H1 (cell line): ENCODE results near the gene MUC5B. TPM values are rescaled to one million over a fixed set of nuclear protein-coding genes. Genes with fewer than 3 reads are reported as not detected.

Experiments
- CTCF ChIA-PET: fragments of 300-600 bp; sonication (Branson Sonifier 250); formaldehyde crosslinking; loops from one replicate; lab custom pipeline; 2021; ENCODE audit not compliant: partially characterized antibody; lab: Charles Lee
- POLR2A ChIA-PET: fragments of 300-600 bp; sonication (Branson Sonifier 250); formaldehyde crosslinking; loops from one replicate; lab custom pipeline; 2021; ENCODE audit warnings: inconsistent platforms; ENCODE audit not compliant: partially characterized antibody; lab: Charles Lee
- DNase-seq, 2 experiments: peaks; one replicate each; pipeline versions ENCODE4 v3.0.0 to v3.0.0-alpha.2; 2010 to 2022; ENCODE audit warnings: low spot score in 2 of 2, low read depth in 1 of 2, mixed read lengths in 1 of 2
- FAIRE-seq: peaks from 2 replicates; lab custom pipeline; 2011; peaks lifted over from hg19 to GRCh38; lab: Jason Lieb, UNC
- H2AFZ ChIP-seq: 2 replicates; pipeline ENCODE4 v1.8.1; 2012; ENCODE audit warnings: low read length, inconsistent platforms
- H2AK5ac ChIP-seq: 2 replicates; pipeline ENCODE4 v1.6.1; 2013; ENCODE audit warnings: low read depth, low read length
- H2BK120ac ChIP-seq: replicated peaks from 2 replicates; pipeline ENCODE3; 2013; ENCODE audit warnings: low read depth, low read length, inconsistent platforms
- H2BK12ac ChIP-seq: 2 replicates; pipeline ENCODE4 v1.6.1; 2013; ENCODE audit warnings: low read depth, low read length
- H2BK15ac ChIP-seq: 2 replicates; pipeline ENCODE4 v1.6.1; 2013; ENCODE audit warnings: low read length
- H2BK20ac ChIP-seq: 2 replicates; pipeline ENCODE4 v1.6.1; 2013; ENCODE audit warnings: low read length
- H2BK5ac ChIP-seq: 2 replicates; pipeline ENCODE4 v1.6.1; 2013; ENCODE audit warnings: low read depth, low read length
- H3K14ac ChIP-seq: 2 replicates; pipeline ENCODE4 v1.6.1; 2013; ENCODE audit warnings: inconsistent platforms; ENCODE audit not compliant: insufficient read length
- H3K18ac ChIP-seq: 2 replicates; pipeline ENCODE4 v1.6.1; 2013; ENCODE audit warnings: low read length; ENCODE audit errors: extremely low read depth
- H3K23ac ChIP-seq: 2 replicates; pipeline ENCODE4 v1.6.1; 2013; ENCODE audit warnings: inconsistent platforms; ENCODE audit not compliant: insufficient read length
- H3K23me2 ChIP-seq: 2 replicates; pipeline ENCODE4 v1.6.1; 2013; ENCODE audit warnings: low read depth, low read length
- H3K27ac ChIP-seq: 2 replicates; pipeline ENCODE4 v1.6.1; 2011; ENCODE audit warnings: low read depth, low read length, inconsistent platforms
- H3K27me3 ChIP-seq, 4 experiments: replicated peaks in 1 of 4; 1 replicate in 1 of 4; 2 replicates in 3 of 4; pipeline versions ENCODE4 v1.6.1 to v1.8.1; 2011 to 2013; ENCODE audit warnings: low read length in 3 of 4, mild to moderate bottlenecking in 3 of 4, inconsistent platforms in 2 of 4, mixed read lengths in 2 of 4, moderate library complexity in 1 of 4; ENCODE audit not compliant: control insufficient read depth in 3 of 4, insufficient read depth in 3 of 4; ENCODE audit errors: extremely low read depth in 1 of 4
- H3K36me3 ChIP-seq, 4 experiments: 2 replicates each; pipeline versions ENCODE4 v1.6.1 to v1.8.1; 2011 to 2013; ENCODE audit warnings: mild to moderate bottlenecking in 4 of 4, low read length in 3 of 4, moderate library complexity in 2 of 4, control low read depth in 1 of 4, inconsistent platforms in 1 of 4; ENCODE audit not compliant: insufficient read depth in 4 of 4, control insufficient read depth in 2 of 4
- H3K4ac ChIP-seq: replicated peaks from 2 replicates; pipeline ENCODE3; 2013; ENCODE audit warnings: low read length, low read depth, mixed read lengths, inconsistent platforms; ENCODE audit not compliant: insufficient read length
- H3K4me1 ChIP-seq, 4 experiments: replicated peaks in 1 of 4; 1 replicate in 1 of 4; 2 replicates in 3 of 4; pipeline versions ENCODE4 v1.6.1 to v1.8.1; 2011 to 2013; ENCODE audit warnings: low read length in 3 of 4, inconsistent platforms in 2 of 4, mixed read lengths in 1 of 4; ENCODE audit not compliant: insufficient read depth in 4 of 4, control insufficient read depth in 3 of 4
- H3K4me2 ChIP-seq, 2 experiments: 2 replicates each; pipeline versions ENCODE4 v1.6.1 to v1.8.1; 2011 to 2013; ENCODE audit warnings: low read depth in 2 of 2, low read length in 2 of 2, control low read depth in 1 of 2, inconsistent platforms in 1 of 2, mild to moderate bottlenecking in 1 of 2; ENCODE audit not compliant: insufficient read depth in 1 of 2
- H3K4me3 ChIP-seq, 4 experiments: fragments of 200-600, 300-600 bp in 1 of 4; sonication (generic), shearing (Covaris generic), sonication (Bioruptor Twin) in 1 of 4; 2 replicates each; pipeline versions ENCODE4 v1.5.1 to v1.8.1; 2011 to 2016; ENCODE audit warnings: low read length in 4 of 4, low read depth in 3 of 4, control low read depth in 2 of 4, inconsistent platforms in 2 of 4, mild to moderate bottlenecking in 2 of 4, mixed read lengths in 1 of 4, moderate library complexity in 1 of 4; ENCODE audit not compliant: insufficient read depth in 2 of 4; ENCODE audit errors: extremely low read depth in 1 of 4
- H3K56ac ChIP-seq: replicated peaks from 2 replicates; pipeline ENCODE3; 2013; ENCODE audit warnings: low read depth, mild to moderate bottlenecking, mixed read lengths, low read length, inconsistent platforms; ENCODE audit not compliant: insufficient read length
- H3K79me1 ChIP-seq: 2 replicates; pipeline ENCODE4 v1.6.1; 2013; ENCODE audit warnings: low read depth, low read length, control low read depth
- H3K79me2 ChIP-seq, 2 experiments: 2 replicates each; pipeline versions ENCODE4 v1.6.1 to v1.8.1; 2012 to 2013; ENCODE audit warnings: low read length in 2 of 2, mild to moderate bottlenecking in 2 of 2, inconsistent platforms in 1 of 2; ENCODE audit not compliant: insufficient read depth in 2 of 2, control insufficient read depth in 1 of 2
- H3K9ac ChIP-seq, 4 experiments: replicated peaks in 1 of 4; 1 replicate in 1 of 4; 2 replicates in 3 of 4; pipeline versions ENCODE4 v1.6.1 to v1.8.1; 2011 to 2013; ENCODE audit warnings: low read depth in 3 of 4, low read length in 3 of 4, control low read depth in 2 of 4, mild to moderate bottlenecking in 2 of 4, moderate library complexity in 2 of 4, inconsistent platforms in 1 of 4; ENCODE audit errors: extremely low read depth in 1 of 4
- H3K9me3 ChIP-seq, 2 experiments: 2 replicates each; pipeline versions ENCODE4 v1.6.1 to v1.8.1; 2012 to 2013; ENCODE audit warnings: mild to moderate bottlenecking in 2 of 2, moderate library complexity in 2 of 2, control low read depth in 1 of 2, inconsistent platforms in 1 of 2, low read depth in 1 of 2, low read length in 1 of 2, mixed read lengths in 1 of 2; ENCODE audit not compliant: insufficient read depth in 2 of 2
- H4K20me1 ChIP-seq, 2 experiments: replicated peaks in 1 of 2; 2 replicates each; pipeline versions ENCODE3 to v1.8.1; 2011 to 2013; ENCODE audit warnings: inconsistent platforms in 2 of 2, low read length in 2 of 2, mild to moderate bottlenecking in 1 of 2; ENCODE audit not compliant: insufficient read depth in 2 of 2, control insufficient read depth in 1 of 2
- H4K5ac ChIP-seq: 2 replicates; pipeline ENCODE4 v1.6.1; 2013; ENCODE audit warnings: low read length, low read depth, mixed read lengths, inconsistent platforms; ENCODE audit not compliant: insufficient read length
- H4K8ac ChIP-seq: 2 replicates; pipeline ENCODE4 v1.8.0; 2013; ENCODE audit warnings: mild to moderate bottlenecking, moderate library complexity, low read length, inconsistent platforms; ENCODE audit not compliant: insufficient read depth; ENCODE audit errors: extremely low read depth
- H4K91ac ChIP-seq: replicated peaks from 2 replicates; pipeline ENCODE3; 2013; ENCODE audit warnings: low read length, mixed read lengths, inconsistent platforms; ENCODE audit not compliant: insufficient read length
- BRCA1 ChIP-seq: IDR thresholded peaks from 2 replicates; pipeline ENCODE4 v1.6.1; 2012; ENCODE audit warnings: low read depth, low read length, improper control_type of control experiment
- GABPA ChIP-seq: IDR thresholded peaks from 2 replicates; pipeline ENCODE4 v1.6.1; 2011; ENCODE audit warnings: mild to moderate bottlenecking, low read length, moderate library complexity, borderline replicate concordance; ENCODE audit not compliant: insufficient read depth
- TAF7 ChIP-seq: optimal IDR thresholded peaks from 2 replicates; pipeline ENCODE3; 2011; ENCODE audit warnings: low read depth, mild to moderate bottlenecking, inconsistent platforms, low read length, moderate library complexity, borderline replicate concordance
- WGBS, 2 experiments: shearing (Covaris generic) in 1 of 2; methylation state at CpG; one replicate each; pipeline versions ENCODE4 v1.1.6 to v1.1.7; 2013 to 2015; ENCODE audit warnings: low lambda C conversion rate in 2 of 2, mixed read lengths in 2 of 2, inconsistent platforms in 1 of 2, low coverage in 1 of 2, missing lambda C conversion rate in 1 of 2; ENCODE audit not compliant: insufficient replicate concordance in 2 of 2, insufficient coverage in 1 of 2, insufficient read length in 1 of 2; ENCODE audit errors: extremely low coverage in 1 of 2, missing lambda C conversion rate in 1 of 2; 5-methylcytosine and 5-hydroxymethylcytosine counted together
- polyA plus RNA-seq, 7 experiments: library from polyadenylated mRNA; depleted of rRNA in 3 of 7; stranded (reverse) in 5 of 7; unstranded in 2 of 7; fragments of >200 nt in 5 of 7; fragments of 200-250 nt in 2 of 7; gene quantifications; 1 replicate in 5 of 7; 2 replicates in 1 of 7; 4 replicates in 1 of 7; pipeline versions ENCODE4 v1.2.1 to v1.2.3, GENCODE V29; 2011 to 2013; ENCODE audit warnings: missing spikeins in 2 of 7, mixed read lengths in 2 of 7
- total RNA-seq: library from RNA; stranded (reverse); fragmentation: NEBNext Ultra II Directional; extraction: Animal tissue kit (Norgen Biotek cat#: 25700); gene quantifications from 2 replicates; pipeline ENCODE4 v1.2.1, GENCODE V29; 2021

MUC5B gene
- total and polyA plus RNA-seq, 2 of the 8 experiments (the other 6 are each of a cell fraction or from before 2014, with no cell fraction given): 0.02 to 0.03 TPM

DNA sequence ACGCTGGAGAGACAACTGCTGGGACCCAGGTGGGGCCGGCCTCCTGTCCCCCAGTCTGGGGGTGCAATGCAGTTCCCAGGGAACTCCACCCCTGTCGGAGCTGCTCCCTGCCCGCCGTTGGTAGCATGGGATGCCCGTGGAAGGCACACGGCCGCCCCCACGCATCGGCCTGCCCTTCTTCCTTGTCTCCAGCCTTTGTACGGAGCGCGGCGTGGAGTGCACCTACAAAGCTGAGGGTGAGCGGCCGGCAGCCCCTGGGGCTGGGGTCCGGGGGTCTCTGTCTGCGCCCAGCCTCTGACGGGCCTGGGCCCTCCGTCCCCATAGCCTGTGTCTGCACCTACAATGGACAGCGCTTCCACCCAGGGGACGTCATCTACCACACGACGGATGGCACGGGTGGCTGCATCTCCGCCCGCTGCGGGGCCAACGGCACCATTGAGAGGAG lies 41.9 kb upstream of the MUC5B start:
- Histone ChIP-seq H3K56ac (no peak overlapping the region), H3K4ac (no peak overlapping the region)

More for the DNA sequence above, 41.9 kb upstream of the MUC5B start:
- H3K27ac ChIP-seq: no peak overlapping the region
- no peak overlapping the region for H3K23ac ChIP-seq
- no peak overlapping the region for H2AFZ ChIP-seq
- H2BK15ac ChIP-seq: no peak overlapping the region
- no peak for TF ChIP-seq BRCA1
- TF ChIP-seq TAF7: no peak
- TF ChIP-seq GABPA: no peak
- TF ChIP-seq, all 59 proteins: peak for 0
- H3K14ac ChIP-seq: no peak overlapping the region
- no peak overlapping the region for H2BK20ac ChIP-seq
- FAIRE-seq: no peak
- H4K8ac ChIP-seq: no peak overlapping the region
- H2BK120ac ChIP-seq: no peak overlapping the region
- no peaks in the 10 kb centered on the region for H3K23me2 ChIP-seq
- H2AK5ac ChIP-seq: no peak overlapping the region
- H3K4me3 ChIP-seq: no peak overlapping the region
- H3K18ac ChIP-seq: no peak overlapping the region
- H3K9ac ChIP-seq: no peak overlapping the region
- WGBS, 2 experiments: 95% methylated on average over 23 of the region's 29 CpGs; no CpG with 5 or more reads in 1 of the 2 experiments
- no peaks in the 10 kb centered on the region for H3K79me2 ChIP-seq
- no peak overlapping the region for H3K4me2 ChIP-seq
- H2BK5ac ChIP-seq: no peak overlapping the region
- ChIA-PET POLR2A (no interaction called here), CTCF (no interaction called here)
- no peak overlapping the region for H4K5ac ChIP-seq
- no peaks in the 10 kb centered on the region for H3K36me3 ChIP-seq
- no peaks in the 10 kb centered on the region for H3K4me1 ChIP-seq
- DNase-seq: no peak
- H2BK12ac ChIP-seq: no peak overlapping the region
- peaks cover 26 to 78% of the 10 kb centered on the region in 2 experiments for H3K9me3 ChIP-seq
- no peaks in the 10 kb centered on the region for H4K20me1 ChIP-seq
- H3K79me1 ChIP-seq: no peaks in the 10 kb centered on the region
- no peak overlapping the region for H4K91ac ChIP-seq
- no peaks in the 10 kb centered on the region for H3K27me3 ChIP-seq
